ENCODE measurements around the gene TRIM72. TPM values are rescaled to one million over a fixed set of nuclear protein-coding genes. Genes with fewer than 3 reads are reported as not detected.
"Not testable (repeated sequence)": the region's sequence is repeated elsewhere in the genome, so short reads cannot be mapped to it uniquely, and the experiment has no call there.

The TRIM72 gene
- total RNA-seq: 0.17 TPM
- long read RNA-seq: 0 reads

GRCh38 chr16:31213877-31214707 lies at the start of gene TRIM72:
TRIM72 (plus strand) TSS chr16:31214119; CDS start chr16:31214739, 620 bp downstream.
- H3K9me3 ChIP-seq: no peaks in the 10 kb centered on the region
- DNase-seq (no peak), ATAC-seq (peak; percentile 2)
- H3K4me1 ChIP-seq: peaks cover 24% of the 10 kb centered on the region
- no peaks in the 10 kb centered on the region for H3K36me3 ChIP-seq
- peak within 1 kb of the TSS; percentile 52 for H3K4me3 ChIP-seq
- no peak for TF ChIP-seq CTCF (IDR thresholded peaks at IDR 0.05)
- no peak within 1 kb of the TSS for H3K27ac ChIP-seq
- H3K27me3 ChIP-seq: peaks cover 45% of the 10 kb centered on the region
- intact Hi-C loops (cut with DNase I): no loop called here

- Histone ChIP-seq H3K27ac (no peak overlapping the region), H3K4me3 (no peak overlapping the region), H3K4me1 (no peaks in the 10 kb centered on the region), H3K36me3 (no peaks in the 10 kb centered on the region), H3K27me3 (no peaks in the 10 kb centered on the region), H3K9me3 (no peaks in the 10 kb centered on the region)
- TF ChIP-seq CTCF (IDR thresholded peaks at IDR 0.05): no peak
- intact Hi-C loops (cut with DNase I): no loop called here
- no peak for ATAC-seq
- DNase-seq: no peak
Measured at GRCh38 chr16:31167315-31167714, 46.6 kb upstream of the TRIM72 start.

GRCh38 chr16:31168848-31169247 lies 45.1 kb upstream of the TRIM72 start:
- no peak for TF ChIP-seq CTCF (IDR thresholded peaks at IDR 0.05)
- ATAC-seq: no peak
- Histone ChIP-seq H3K36me3 (no peaks in the 10 kb centered on the region), H3K4me3 (no peak overlapping the region), H3K27ac (no peak overlapping the region), H3K4me1 (no peaks in the 10 kb centered on the region), H3K9me3 (no peaks in the 10 kb centered on the region), H3K27me3 (no peaks in the 10 kb centered on the region)
- intact Hi-C loops (cut with DNase I): no loop called here
- no peak for DNase-seq

- not testable (repeated sequence) for H3K36me3 ChIP-seq, H3K27me3 ChIP-seq, ATAC-seq
Measured at GRCh38 chr16:31170048-31170447, 43.9 kb upstream of the TRIM72 start.

GRCh38 chr16:31177136-31177535 lies 36.8 kb upstream of the TRIM72 start:
- Histone ChIP-seq H3K27me3 (no peaks in the 10 kb centered on the region), H3K9me3 (no peaks in the 10 kb centered on the region), H3K4me1 (peaks cover 21% of the 10 kb centered on the region), H3K36me3 (peaks cover under 1% of the 10 kb centered on the region), H3K4me3 (no peak overlapping the region), H3K27ac (no peak overlapping the region)
- no peak for TF ChIP-seq CTCF (IDR thresholded peaks at IDR 0.05)
- intact Hi-C loops (cut with DNase I): no loop called here
- ATAC-seq (peak; percentile 51), DNase-seq (peak; percentile 68)

More at GRCh38 chr16:31170048-31170447, 43.9 kb upstream of the TRIM72 start:
- DNase-seq; H3K4me3 ChIP-seq; H3K27ac ChIP-seq; intact Hi-C loops (cut with DNase I); H3K9me3 ChIP-seq; H3K4me1 ChIP-seq: not testable (repeated sequence)

GRCh38 chr16:31179219-31179746 lies 34.6 kb upstream of the TRIM72 start:
- TF ChIP-seq CTCF (IDR thresholded peaks at IDR 0.05): no peak
- ATAC-seq (no peak), DNase-seq (no peak)
- peaks cover 22% of the 10 kb centered on the region for H3K36me3 ChIP-seq
- peak overlapping the region; percentile 96 for H3K27ac ChIP-seq
- H3K9me3 ChIP-seq: no peaks in the 10 kb centered on the region
- no peaks in the 10 kb centered on the region for H3K27me3 ChIP-seq
- intact Hi-C loops (cut with DNase I): no loop called here
- H3K4me3 ChIP-seq: peak overlapping the region; percentile 83
- peaks cover 33% of the 10 kb centered on the region for H3K4me1 ChIP-seq
